Measurements from ENCODE around the gene PARD3B.

The PARD3B gene

GRCh38 chr2:205079173-205079572 lies 533.9 kb downstream of the PARD3B start:
- no peak for DNase-seq

GRCh38 chr2:205086662-205087061 lies 541.4 kb downstream of the PARD3B start:
- DNase-seq, result no peak

GRCh38 chr2:205087862-205088261 lies 542.6 kb downstream of the PARD3B start:
- DNase-seq, result no peak

- no peak for DNase-seq
Observed at GRCh38 chr2:205089958-205090357, 544.7 kb downstream of the PARD3B start.

- DNase-seq, result no peak
Observed at GRCh38 chr2:205091411-205091810, 546.1 kb downstream of the PARD3B start.

- no peak for DNase-seq
Observed at GRCh38 chr2:205094031-205094430, 548.8 kb downstream of the PARD3B start.

- DNase-seq, result no peak
Observed at GRCh38 chr2:205103699-205104098, 558.4 kb downstream of the PARD3B start.

- DNase-seq, result no peak
Observed at GRCh38 chr2:205107810-205108209, 562.5 kb downstream of the PARD3B start.

GRCh38 chr2:205115511-205115910 lies 570.2 kb downstream of the PARD3B start:
- DNase-seq, result no peak

- peak; percentile 21 for DNase-seq
Observed at GRCh38 chr2:205117125-205117524, 571.9 kb downstream of the PARD3B start.

GRCh38 chr2:205119136-205119535 lies 573.9 kb downstream of the PARD3B start:
- no peak for DNase-seq

GRCh38 chr2:205128726-205129125 lies 583.5 kb downstream of the PARD3B start:
- DNase-seq, result no peak

- no peak for DNase-seq
Observed at GRCh38 chr2:205129531-205129930, 584.3 kb downstream of the PARD3B start.

GRCh38 chr2:205130111-205130829 lies 585.0 kb downstream of the PARD3B start:
- DNase-seq, result no peak

- DNase-seq, result no peak
Observed at GRCh38 chr2:205133544-205133943, 588.3 kb downstream of the PARD3B start.

GRCh38 chr2:205138735-205139134 lies 593.5 kb downstream of the PARD3B start:
- no peak for DNase-seq

- DNase-seq, result no peak
Observed at GRCh38 chr2:205139822-205140463, 594.7 kb downstream of the PARD3B start.

- DNase-seq, result no peak
Observed at GRCh38 chr2:205141381-205141780, 596.1 kb downstream of the PARD3B start.

GRCh38 chr2:205145888-205146287 lies 600.6 kb downstream of the PARD3B start:
- DNase-seq, result no peak

GRCh38 chr2:205148755-205149154 lies 603.5 kb downstream of the PARD3B start:
- no peak for DNase-seq

- DNase-seq, result no peak
Observed at GRCh38 chr2:205156457-205156856, 611.2 kb downstream of the PARD3B start.

GRCh38 chr2:205158404-205158803 lies 613.1 kb downstream of the PARD3B start:
- no peak for DNase-seq

- no peak for DNase-seq
Observed at GRCh38 chr2:205161156-205161839, 616.0 kb downstream of the PARD3B start.

- no peak for DNase-seq
Observed at GRCh38 chr2:205166745-205167144, 621.5 kb downstream of the PARD3B start.

Measured in activated CD4-positive, alpha-beta T cell treated with anti-CD3 and anti-CD28 coated beads, Interleukin-2, amount 50 U/mL, for 16 hours (primary cell).